Measurements from ENCODE around the gene RAET1E.
"Not testable (repeated sequence)": the region's sequence is repeated elsewhere in the genome, so short reads cannot be mapped to it uniquely, and the experiment has no call there.

The RAET1E gene

DNA sequence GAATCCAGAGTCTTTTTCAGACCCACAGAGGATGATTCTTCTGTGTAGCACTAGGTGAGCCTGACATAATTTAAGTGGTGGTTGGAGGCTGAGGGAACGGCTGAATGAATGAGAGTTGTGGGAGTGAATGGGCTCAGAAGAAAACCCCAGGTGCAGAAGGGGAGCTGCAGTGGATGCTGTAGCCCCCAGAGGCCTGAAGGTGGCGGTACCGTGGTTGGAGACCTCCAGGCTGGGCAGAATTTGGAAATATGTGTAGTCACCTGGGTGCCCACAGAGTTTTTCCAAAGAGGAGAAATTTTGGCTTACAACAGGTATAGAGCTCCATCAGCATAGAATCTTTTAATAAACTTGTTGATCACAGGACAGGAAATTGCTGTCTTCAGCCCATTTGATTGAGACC, 31.5 kb upstream of the RAET1E start:
- no peak for DNase-seq (ENCODE audit: low spot score)

DNA sequence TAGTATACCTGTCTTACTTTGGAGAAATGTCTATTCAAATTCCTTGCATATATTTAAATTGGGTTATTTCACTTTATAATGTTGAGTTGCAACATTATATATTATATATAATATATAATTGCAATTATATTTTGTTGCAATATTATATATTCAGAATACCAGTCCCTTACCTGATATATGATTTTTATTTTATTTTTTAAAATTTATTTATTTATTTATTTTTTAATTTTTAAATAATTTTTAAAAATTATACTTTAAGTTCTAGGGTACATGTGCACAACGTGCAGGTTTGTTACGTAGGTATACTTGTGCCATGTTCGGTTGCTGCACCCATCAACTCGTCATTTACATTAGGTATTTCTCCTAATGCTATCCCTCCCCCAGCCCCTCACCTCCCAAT, 29.1 kb upstream of the RAET1E start:
- not testable (repeated sequence) for DNase-seq (ENCODE audit: low spot score)

DNA sequence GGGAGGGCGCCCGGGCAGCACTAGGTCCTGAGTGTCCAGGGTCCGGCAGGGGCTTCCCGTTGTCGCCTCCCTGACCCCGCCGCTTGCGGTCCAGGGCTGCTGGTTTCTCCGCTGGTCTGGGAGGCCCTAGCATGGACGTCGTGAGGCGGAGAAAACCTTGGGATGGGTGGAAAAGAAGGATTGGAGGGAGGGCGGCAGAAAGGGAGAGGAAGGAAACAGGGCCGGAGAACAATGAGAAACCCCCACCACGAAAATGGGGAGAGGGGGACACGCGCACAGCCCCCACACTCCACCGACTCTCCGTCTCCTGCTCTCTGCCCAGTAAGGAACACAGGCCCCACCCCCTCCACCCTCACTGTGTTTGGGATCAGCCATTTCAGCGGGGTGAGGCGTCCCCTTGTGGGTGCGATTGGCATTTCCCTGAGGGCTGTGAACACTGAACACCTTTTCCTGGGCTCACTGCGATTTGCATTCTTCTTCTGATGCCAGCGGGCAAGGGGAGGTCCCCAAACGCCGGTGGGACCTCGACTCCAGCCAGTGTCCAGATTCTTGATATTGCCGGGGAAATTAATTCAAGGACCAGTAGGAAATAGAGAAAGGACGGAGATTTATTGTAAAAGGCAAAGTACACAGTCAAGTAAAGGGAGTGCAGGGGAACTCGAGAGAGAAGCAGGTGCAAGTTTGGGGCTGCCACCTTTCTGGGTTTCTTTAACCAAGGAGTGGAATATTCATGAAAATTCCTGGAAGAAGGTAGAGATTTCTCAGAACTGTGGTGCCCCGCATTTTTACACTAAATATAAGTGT, 28.3 kb upstream of the RAET1E start:
- peak; percentile 61 for DNase-seq (ENCODE audit: low spot score)

DNA sequence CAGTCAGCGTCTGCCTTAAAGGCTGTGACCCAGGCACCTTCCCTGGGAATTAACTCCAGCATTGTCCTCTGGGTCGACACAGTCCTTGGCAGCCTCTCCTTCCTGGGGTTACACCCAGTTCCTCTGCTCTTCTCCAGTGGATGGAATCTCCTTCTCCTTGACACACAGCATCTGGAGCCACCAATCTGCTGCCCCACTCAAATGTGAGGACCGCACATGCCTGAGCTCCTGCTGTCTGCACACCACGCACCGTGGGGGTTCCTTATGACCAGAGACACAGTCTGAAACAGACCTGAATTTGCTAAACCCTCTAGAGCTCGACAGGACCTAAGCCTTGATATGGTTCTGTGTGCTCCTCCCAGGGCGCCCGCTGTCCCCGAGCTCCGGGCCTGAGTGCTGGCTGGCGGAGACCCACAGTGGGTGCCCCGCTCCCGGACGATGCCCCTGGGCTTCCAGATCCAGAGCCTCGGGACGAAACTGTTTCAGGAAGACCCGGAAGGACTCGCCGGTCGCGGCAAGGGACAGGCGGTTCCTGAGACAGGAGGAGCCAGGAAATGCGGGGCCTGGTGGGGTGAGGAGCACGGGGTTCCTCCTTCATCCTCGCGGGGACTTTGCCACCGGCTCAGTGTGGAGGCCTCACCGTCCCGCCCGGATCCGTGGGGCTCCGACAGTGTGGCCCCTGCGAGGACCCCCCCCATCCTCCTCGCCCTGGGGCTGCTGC, 27.5 kb upstream of the RAET1E start:
- DNase-seq (ENCODE audit: low spot score): no peak

DNA sequence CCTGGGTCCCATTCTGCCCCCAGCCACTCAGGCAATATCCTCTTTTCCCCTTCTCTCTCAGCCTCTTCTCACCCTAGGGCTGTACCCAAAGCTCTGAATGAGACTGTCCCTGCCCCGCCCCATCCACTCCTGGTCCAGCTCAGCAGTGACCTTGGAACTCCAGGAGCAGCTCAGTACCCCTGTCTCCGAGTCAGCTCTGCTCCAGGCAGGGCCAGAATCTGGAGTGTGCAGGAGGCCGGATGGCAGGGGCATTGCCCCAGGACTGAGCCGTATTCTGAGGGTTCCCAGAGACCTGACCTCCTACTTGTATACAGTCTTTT, 27.0 kb upstream of the RAET1E start:
- no peak for DNase-seq (ENCODE audit: low spot score)

DNA sequence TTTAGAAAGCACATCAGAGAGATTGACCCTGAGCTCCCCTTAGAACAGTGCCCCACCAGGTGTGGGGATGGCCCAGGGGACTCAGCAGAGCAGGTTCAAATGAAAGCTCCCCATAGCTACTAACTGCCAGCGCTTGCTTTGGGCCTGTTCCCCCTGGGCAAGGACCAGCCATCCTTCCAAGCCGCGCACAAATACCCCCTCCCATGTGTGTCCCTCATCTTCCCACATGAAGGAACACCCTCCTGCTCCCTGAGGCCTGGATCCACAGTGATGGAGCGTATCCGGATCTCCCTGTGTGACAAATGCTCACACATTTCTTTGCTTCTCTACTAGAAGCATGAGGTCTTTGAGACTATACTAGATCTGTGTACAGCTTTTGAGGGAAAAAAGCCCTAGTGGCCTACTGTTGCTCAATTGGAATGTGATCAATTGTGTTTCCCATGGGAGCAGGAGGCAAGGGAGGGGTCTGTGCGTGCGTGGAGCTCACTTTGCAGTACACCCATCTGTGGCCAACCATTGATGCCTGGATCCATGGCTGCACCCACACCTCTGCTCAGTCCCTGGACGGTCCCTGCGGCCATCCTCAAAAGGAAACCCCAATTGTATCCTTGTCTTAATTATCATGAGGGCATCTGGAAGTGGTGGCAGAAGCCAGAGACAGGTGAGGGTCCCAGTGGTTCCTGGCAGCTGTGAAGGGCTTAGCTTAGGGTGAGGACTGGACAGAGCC, 26.5 kb upstream of the RAET1E start:
- no peak for DNase-seq (ENCODE audit: low spot score)

DNA sequence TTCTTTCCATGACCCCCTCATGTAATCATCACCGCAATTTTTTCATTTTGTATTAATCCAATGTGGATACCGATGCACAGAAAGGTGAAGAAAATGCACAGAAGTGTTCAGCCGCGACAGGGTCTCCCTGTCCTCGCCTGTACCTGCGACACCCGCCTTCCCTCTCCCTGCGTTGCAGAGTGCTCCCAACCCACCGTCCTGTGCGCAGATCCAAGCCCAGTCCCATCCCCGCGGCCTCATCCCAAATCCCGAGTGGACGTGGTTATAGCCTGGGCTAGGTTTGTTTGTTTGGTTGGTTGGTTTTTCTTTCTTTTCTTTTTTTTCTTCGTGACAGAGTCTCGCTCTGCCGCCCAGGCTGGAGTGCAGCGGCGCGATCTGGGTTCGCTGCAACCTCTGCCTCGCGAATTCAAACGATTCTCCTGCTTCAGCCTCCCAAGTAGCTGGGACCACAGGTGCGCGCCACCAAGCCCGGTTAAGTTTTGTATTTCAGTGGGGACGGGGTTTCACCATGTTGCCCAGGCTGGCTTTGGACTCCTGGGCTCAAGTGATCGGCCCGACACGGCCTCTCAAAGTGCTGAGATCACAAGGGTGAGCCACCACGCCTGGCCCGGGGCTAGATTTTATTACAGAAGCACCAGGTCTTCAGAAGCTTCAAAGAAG, 25.5 kb upstream of the RAET1E start:
- no peak for DNase-seq (ENCODE audit: low spot score)

DNA sequence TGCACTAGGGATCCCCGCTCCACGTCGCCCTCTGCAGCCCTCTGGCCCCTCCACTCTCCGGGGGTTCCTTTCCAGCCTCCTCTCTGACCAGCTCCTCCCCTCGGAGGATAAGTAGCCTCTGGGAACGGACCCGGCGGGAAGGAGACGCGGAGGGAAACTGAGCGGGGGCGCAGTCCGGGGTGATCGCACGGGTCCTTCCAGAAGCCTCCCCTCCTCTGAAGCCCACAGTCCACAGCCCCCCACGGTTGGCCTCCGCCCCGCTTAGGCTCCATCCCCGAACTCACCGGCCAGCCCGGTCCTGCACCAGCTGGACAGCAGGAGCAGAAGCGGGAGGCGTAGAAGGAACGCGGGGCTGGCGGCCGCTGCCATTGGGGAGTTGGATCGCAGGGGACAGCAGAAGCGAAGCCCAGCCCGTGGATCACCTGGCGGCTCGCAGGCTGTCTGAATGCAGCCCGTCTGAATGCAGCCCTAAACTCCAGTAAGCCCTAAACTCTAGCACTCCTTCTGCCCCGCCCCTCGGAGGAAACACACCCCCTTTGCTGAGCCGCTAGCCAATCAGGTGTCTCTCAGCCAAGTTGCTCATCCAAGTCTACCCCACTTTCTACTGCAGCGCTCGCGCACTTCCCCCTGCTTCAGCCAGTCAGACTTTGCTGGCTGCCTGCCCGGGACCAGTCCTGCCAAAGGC, 24.9 kb upstream of the RAET1E start, which contains the start of gene RAET1G:
Gene RAET1G, minus strand, starts transcription at position 480 of the 685 bp plus-strand sequence. Its CDS starts 111 bp downstream, at position 369.
- peak; percentile 73 for DNase-seq (ENCODE audit: low spot score)

DNA sequence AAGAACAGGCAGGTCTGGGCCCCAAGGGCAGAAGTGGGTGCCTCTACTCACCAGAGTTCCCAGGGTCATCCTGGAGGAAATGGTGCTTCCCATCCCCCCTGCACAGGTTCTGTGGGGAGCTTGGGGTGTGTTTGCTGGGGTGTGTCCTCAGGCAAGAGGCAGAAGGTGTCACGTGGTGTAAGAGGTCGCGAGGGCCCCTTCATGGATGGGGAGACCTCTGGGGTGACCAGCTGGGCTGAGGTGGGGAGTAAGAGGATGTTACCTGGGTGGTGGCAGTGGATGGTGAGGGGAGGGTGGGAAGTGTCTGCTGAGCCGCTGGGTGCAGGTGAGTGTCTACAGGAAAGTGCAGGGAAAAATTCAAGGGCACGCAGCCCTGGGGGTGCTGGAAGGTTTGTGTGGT, 24.2 kb upstream of the RAET1E start:
- DNase-seq (ENCODE audit: low spot score): not testable (repeated sequence)

DNA sequence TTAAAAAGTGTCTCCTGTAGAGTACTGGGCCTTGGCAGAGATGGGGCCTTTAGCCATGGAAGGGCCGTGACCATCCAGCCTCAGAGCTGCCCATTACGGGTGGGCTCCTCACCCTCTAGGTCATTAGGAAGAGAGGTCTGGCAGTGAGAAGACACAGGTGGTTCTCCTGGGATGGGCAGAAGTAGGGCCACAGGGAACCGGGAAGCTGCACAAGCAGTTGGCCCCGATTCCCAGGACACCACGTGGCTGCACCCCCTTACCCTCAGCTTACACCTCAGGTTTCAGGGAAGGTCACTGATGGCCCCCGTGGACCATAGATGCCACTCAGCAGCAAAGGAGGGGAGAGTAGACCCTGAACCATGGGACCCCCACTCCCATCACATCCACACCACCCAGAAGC, 23.4 kb upstream of the RAET1E start:
- DNase-seq (ENCODE audit: low spot score): no peak

DNA sequence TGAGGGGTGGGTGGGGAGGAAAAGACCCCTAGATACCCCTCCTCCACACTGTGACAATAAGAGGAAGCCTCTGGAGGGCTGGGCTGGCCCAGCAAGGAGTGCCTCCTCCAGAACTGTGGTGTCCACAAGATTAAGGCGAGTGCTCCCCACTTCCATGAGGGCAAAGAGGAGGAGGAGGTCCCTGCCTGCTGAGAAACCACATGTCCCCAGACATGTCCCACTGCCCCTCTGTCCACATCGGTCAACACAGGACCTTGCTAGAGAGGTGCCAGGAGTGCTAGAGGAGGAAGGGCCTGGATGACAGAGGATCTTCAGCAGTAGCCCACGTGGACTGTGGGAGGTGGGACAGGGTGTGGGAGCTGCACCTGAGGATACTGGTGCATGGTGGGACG, 21.9 kb upstream of the RAET1E start:
- DNase-seq (ENCODE audit: low spot score): no peak

DNA sequence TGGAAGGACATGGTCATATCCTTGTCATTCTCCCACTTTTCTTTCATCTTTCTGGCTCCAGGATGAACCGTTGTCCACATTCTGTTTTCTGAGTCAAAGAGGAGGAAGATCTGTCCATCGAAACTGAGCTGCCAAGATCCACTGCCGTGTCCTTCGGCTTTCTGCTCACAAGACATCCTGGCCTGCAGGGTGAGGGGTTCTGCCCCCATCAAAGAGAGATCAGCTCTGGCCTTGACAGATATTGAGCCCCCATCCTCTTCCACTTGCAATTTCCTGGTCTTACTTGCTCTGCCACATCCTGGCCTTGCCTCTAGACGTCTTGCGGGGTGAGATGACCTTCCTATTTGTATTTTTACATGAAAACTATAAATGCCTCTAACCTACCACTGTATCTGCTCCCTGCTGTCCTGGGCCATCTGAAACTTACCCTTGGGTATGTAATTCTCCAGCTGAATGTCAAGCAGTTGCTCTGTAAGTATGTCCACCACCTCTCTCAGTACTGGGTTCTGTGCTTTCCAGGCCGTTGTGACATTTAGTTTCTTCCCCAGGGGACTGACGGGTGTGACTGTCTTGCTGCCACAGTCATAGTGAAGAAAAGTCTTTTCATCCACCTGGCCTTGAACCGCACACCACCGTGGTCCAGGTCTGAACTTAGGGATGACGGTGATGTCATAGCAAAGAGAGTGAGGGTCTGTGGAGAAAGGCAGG, 21.4 kb upstream of the RAET1E start:
- DNase-seq (ENCODE audit: low spot score): not testable (repeated sequence)

DNA sequence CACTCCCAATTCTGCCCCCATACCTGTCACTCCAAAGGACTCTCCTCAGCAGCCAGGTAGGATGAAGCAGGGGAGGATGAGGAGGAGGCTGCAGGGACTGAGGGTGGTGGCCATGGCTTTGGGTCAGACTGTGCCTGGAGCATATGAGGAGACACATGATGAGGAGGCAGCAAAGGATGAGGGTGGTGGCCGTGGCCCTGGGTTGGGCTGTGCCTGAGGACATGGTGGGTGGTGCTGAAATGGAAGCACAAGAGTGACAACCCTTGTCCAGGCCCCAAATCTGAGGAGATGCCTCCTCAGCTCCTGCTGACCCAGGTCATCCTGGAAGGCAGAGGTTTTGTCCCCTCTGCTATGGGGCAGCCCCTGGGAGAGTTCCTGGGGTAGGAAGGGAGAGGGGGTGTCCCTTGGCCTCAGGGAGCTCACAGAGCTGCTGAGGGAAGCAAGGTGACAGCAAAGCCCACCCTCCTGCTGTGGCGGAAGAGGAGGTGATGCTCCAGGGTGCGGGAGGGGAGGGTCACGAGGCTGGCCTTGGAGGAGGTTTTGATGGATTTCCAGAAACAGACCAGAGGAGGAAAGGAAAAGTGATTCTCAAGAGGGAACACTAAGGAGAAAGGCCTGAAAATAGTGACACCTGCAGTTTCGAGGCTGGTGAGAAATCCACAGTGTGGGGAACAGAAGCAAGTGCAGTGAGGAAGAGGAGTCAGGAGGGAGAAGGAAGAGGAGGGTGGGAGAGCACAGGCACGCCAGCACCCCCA, 20.4 kb upstream of the RAET1E start:
- no peak for DNase-seq (ENCODE audit: low spot score)

DNA sequence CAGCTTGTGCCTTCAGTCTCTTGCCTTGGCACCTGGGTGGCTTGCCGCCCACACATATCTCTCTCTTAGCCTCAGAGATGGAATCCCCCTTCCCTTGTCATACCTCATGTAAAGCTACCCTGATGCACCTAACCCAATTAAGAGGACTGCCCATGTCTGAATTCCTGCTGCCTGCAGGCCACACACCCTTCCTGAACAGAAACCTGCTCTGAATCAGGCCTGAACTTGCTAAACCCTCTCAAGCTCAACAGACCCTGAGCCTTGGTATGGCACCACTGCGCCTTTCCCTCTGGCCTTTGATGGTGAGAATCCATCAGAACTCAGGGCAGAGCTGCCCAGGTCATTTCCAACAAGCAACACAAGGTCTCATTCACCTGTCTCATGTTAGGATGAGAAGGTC, 19.8 kb upstream of the RAET1E start:
- no peak for DNase-seq (ENCODE audit: low spot score)

DNA sequence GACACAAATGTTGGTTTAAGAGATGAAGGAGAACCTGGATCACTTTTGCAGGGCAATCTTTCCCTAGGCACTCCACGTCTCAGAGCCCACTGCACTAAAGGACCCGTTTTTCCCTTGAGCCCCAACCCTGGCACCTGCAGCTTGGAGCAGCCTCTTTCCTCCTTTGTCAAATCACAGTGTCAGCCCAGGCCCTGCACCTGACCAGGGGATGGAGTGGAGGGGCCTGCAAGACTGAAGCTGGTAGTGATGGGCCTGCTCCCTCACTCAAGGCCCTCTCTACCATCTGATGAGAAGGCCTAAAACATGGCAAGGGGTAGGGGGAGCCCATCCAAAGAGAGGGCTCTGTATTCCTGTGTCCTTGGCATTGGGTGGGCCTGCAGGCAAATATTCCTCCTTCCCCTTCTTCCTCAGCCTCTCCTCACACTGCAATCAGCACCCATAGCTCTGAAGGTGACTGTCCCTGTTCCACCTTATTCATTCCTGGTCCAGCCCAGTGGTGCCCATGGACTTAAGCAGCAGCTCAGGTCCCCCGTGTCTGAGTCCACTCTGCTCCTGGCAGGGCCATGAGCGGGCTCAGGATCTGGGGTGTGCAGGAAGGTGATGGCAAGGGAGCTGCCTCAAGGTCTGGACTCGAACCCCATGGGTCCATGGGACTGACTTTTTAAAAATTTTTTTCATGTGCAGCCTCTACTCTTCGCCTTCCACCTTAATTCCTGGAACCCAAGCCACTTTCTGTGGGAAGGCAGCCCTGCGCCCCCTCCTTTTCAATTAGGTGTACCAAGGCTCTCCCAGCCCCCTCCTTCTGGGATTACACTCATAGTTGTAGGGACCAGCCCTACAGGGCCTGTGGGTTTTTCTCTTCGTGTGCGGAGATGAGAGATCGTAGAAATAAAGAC, 18.3 kb upstream of the RAET1E start:
- DNase-seq (ENCODE audit: low spot score): no peak

DNA sequence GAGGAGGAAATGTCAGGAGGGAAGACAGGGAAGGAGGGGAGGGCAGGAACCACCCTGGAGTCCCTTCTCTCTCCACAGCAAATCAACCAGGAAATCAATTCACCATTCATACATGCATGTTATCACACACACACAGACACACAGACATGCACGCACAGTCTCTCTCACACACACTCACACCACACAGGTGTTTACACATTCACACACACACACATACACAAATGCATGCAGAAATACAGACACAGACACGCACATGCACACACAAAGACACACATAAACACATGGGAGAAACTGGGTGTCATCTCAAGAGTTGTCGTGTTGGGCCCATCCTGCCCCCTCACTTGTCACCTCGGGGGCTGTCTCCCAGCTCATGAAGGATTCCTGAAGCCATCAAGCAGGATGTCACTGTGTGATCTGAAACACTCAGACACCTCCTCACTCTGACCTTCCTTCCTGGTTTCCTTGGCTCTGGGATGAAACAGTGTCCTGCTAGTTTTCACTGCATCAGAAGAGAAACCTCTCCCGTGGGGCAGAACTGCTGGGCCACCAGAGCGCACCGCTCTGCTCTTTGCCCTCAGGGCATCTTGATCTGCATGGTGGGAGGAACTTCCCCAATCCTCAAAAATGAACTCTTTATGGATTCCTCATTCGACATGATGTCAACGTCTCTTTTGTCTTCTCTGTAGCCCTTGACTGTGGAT, 15.8 kb upstream of the RAET1E start:
- DNase-seq (ENCODE audit: low spot score): no peak

DNA sequence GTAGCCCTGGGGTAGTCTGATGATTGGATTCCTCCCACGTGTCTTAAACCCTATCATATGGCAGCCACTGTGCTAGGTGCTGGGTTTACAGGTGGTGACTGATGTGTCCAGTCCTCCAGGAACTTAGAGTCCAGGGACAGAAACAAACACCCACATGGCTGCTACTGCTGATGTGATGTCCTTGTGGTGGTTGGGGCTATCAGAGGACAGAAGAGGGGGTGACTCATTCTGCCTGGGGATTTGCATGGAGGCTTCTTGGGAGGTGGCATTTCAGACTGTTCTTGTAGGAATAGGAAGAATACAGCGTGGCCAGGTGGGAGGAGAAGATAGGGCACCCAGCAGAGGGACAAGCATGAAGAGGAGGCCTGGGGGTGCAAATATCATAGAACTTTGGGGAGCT, 15.2 kb upstream of the RAET1E start:
- no peak for DNase-seq (ENCODE audit: low spot score)

DNA sequence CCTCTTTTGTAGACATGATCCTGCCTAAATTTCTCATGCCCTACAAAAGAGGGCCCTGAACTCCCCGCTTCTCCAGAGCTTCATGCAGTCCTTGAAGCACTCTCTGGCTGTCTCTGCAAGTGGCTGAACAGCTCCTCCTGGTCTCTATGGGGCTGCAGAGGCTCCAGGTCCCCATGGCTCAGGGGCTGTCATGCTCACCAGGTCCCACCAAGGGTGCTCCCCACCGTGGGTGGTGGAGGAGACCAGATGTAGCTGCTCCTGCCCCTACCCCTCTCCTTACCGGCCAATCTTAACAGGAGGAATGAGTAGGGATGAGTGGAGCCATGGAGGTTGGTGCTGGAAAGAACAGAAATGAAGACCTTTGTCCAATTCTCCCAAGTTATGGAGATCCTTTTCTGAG, 14.8 kb upstream of the RAET1E start:
- DNase-seq (ENCODE audit: low spot score): not testable (repeated sequence)

Data from SK-N-DZ (cell line).